HepG2 (cell line): ENCODE measurements around the gene ARHGAP30. TPM values are rescaled to one million over a fixed set of nuclear protein-coding genes. Genes with fewer than 3 reads are reported as not detected.

Source experiments
- ADNP ChIP-seq: sonication (generic); formaldehyde crosslinking; IDR thresholded peaks from 2 replicates; pipeline ENCODE4 v1.4.0; 2020; ENCODE audit warnings: missing genetic modification reagents
- ATF4 ChIP-seq, 2 experiments: fragments of 450-650 bp in 1 of 2; sonication (generic) in 1 of 2; formaldehyde crosslinking; IDR thresholded peaks; 2 replicates each; pipeline versions ENCODE4 v1.5.0 to v1.8.0; 2020 to 2022; ENCODE audit warnings: mild to moderate bottlenecking in 1 of 2, missing genetic modification reagents in 1 of 2
- BRCA1 ChIP-seq: sonication (generic); formaldehyde crosslinking; IDR thresholded peaks from 2 replicates; pipeline ENCODE4 v1.4.0; 2020; ENCODE audit warnings: missing genetic modification reagents
- CHD2 ChIP-seq: IDR thresholded peaks from 2 replicates; pipeline ENCODE4 v1.6.1; 2011; ENCODE audit warnings: low read depth, low read length, improper control_type of control experiment
- FOSL2 ChIP-seq: sonication (generic); formaldehyde crosslinking; IDR thresholded peaks from 2 replicates; pipeline ENCODE4 v1.4.0; 2020; ENCODE audit warnings: missing genetic modification reagents
- FOXP1 ChIP-seq, 2 experiments: fragments of 450-650 bp in 1 of 2; IDR thresholded peaks; 2 replicates each; pipeline ENCODE4 v1.6.1; 2017 to 2018; ENCODE audit warnings: antibody characterized with exemption in 1 of 2
- HOXA3 ChIP-seq: sonication (generic); formaldehyde crosslinking; IDR thresholded peaks from 2 replicates; pipeline ENCODE4 v1.5.0; 2020; ENCODE audit warnings: missing genetic modification reagents
- KLF16 ChIP-seq, 2 experiments: sonication (generic) in 1 of 2; formaldehyde crosslinking in 1 of 2; IDR thresholded peaks; 2 replicates each; pipeline versions ENCODE4 v1.6.1 to v1.8.0; 2016 to 2023; ENCODE audit warnings: missing genetic modification reagents in 2 of 2, missing compliant biosample characterization in 1 of 2
- NAIF1 ChIP-seq: sonication (generic); formaldehyde crosslinking; IDR thresholded peaks from 2 replicates; pipeline ENCODE4 v1.5.0; 2020; ENCODE audit warnings: mild to moderate bottlenecking, missing genetic modification reagents, borderline replicate concordance
- POLR2AphosphoS5 ChIP-seq: IDR thresholded peaks from 2 replicates; pipeline ENCODE4 v1.6.1; 2012; ENCODE audit warnings: low read depth, low read length
- PRDM15 ChIP-seq: sonication (generic); formaldehyde crosslinking; IDR thresholded peaks from 2 replicates; pipeline ENCODE4 v1.4.0; 2020; ENCODE audit warnings: missing genetic modification reagents
- RFXANK ChIP-seq: IDR thresholded peaks from 2 replicates; pipeline ENCODE4 v1.6.1; 2016
- RNF2 ChIP-seq: fragments of 450-650 bp; conservative IDR thresholded peaks from 2 replicates; pipeline ENCODE4 v1.6.1; 2016; ENCODE audit warnings: low read depth
- YEATS2 ChIP-seq: sonication (generic); formaldehyde crosslinking; IDR thresholded peaks from 2 replicates; pipeline ENCODE4 v1.4.0; 2020; ENCODE audit warnings: missing genetic modification reagents, borderline replicate concordance
- ZEB1 ChIP-seq: IDR thresholded peaks from 2 replicates; pipeline ENCODE4 v1.6.1; 2012; ENCODE audit warnings: mild to moderate bottlenecking, low read depth, inconsistent platforms; ENCODE audit not compliant: insufficient replicate concordance
- ZNF136 ChIP-seq: sonication (generic); formaldehyde crosslinking; IDR thresholded peaks from 2 replicates; pipeline ENCODE4 v1.8.1; 2022; ENCODE audit warnings: low read depth, mild to moderate bottlenecking, moderate library complexity, missing genetic modification reagents
- ZNF253 ChIP-seq: sonication (generic); formaldehyde crosslinking; IDR thresholded peaks from 2 replicates; pipeline ENCODE4 v1.8.0; 2022; ENCODE audit warnings: mild to moderate bottlenecking, missing genetic modification reagents, borderline replicate concordance
- ZNF460 ChIP-seq: sonication (generic); formaldehyde crosslinking; IDR thresholded peaks from 2 replicates; pipeline ENCODE4 v1.5.1; 2020; ENCODE audit warnings: missing genetic modification reagents, mild to moderate bottlenecking, borderline replicate concordance
- ZNF550 ChIP-seq: sonication (generic); formaldehyde crosslinking; IDR thresholded peaks from 2 replicates; pipeline ENCODE4 v1.4.0; 2020; ENCODE audit warnings: mild to moderate bottlenecking, missing genetic modification reagents, borderline replicate concordance
- ZNF615 ChIP-seq: sonication (generic); formaldehyde crosslinking; IDR thresholded peaks from 2 replicates; pipeline ENCODE4 v1.5.0; 2020; ENCODE audit warnings: mild to moderate bottlenecking, missing genetic modification reagents, borderline replicate concordance
- ZNF737 ChIP-seq: sonication (generic); formaldehyde crosslinking; IDR thresholded peaks from 2 replicates; pipeline ENCODE4 v1.5.0; 2020; ENCODE audit warnings: missing genetic modification reagents, mild to moderate bottlenecking, borderline replicate concordance
- polyA plus RNA-seq, 8 experiments: library from polyadenylated mRNA; depleted of rRNA in 3 of 8; stranded (reverse) in 7 of 8; unstranded in 1 of 8; fragments of >200 nt; fragmentation: Illumina TruSeq in 4 of 8; extraction: Trizol in 4 of 8; gene quantifications; 2 replicates each; pipeline versions ENCODE4 v1.2.1 to v1.2.3, GENCODE V29; 2011 to 2016; ENCODE audit warnings: low read depth in 4 of 8, missing spikeins in 1 of 8, mixed read lengths in 1 of 8; ENCODE audit not compliant: insufficient read depth in 1 of 8
- total RNA-seq, 5 experiments: library from RNA; depleted of rRNA; stranded (reverse); fragments of >200 nt; fragmentation: Illumina TruSeq; extraction: Trizol; gene quantifications; 2 replicates each; pipeline ENCODE4 v1.2.3, GENCODE V29; 2016; ENCODE audit warnings: low read depth in 1 of 5
- TF ChIP-seq, protein P1 (sequence below): IDR thresholded peaks from 2 replicates; pipeline ENCODE4 v1.6.1; 2016; ENCODE audit warnings: missing biosample characterization, missing genetic modification reagents, low read depth
- TF ChIP-seq, protein P2 (sequence below): sonication (generic); formaldehyde crosslinking; IDR thresholded peaks from 2 replicates; pipeline ENCODE4 v1.4.0; 2020; ENCODE audit warnings: missing genetic modification reagents; ENCODE audit errors: not compliant biosample characterization

ARHGAP30 gene
- total and polyA plus RNA-seq, 2 of the 13 experiments (the other 11 are each of a cell fraction or from before 2014, with no cell fraction given), result 0.13 to 0.20 TPM

- TF ChIP-seq PRDM15 (CRISPR knock-in tag) (peak; percentile 90), ATF4 (CRISPR knock-in tag; IDR thresholded peaks at IDR 0.05) (peak in 1 of 2 experiments; percentile 62; a peak in 1 of 4 replicates), FOXP1 (IDR thresholded peaks at IDR 0.05) (no peak), FOXP1 (CRISPR knock-in tag; IDR thresholded peaks at IDR 0.05) (no peak), YEATS2 (no peak), ZNF737 (CRISPR knock-in tag) (no peak), ZNF615 (CRISPR knock-in tag) (no peak), RNF2 (no peak; the same call in 1 of the 2 replicates), KLF16 (CRISPR knock-in tag; IDR thresholded peaks at IDR 0.05) (no peak), BRCA1 (CRISPR knock-in tag) (0 out of 2 replicates have a peak, but pooled peaks have one; percentile 44), ZNF550 (no peak), ZNF253 (no peak), FOSL2 (CRISPR knock-in tag) (peak; percentile 24; the same call in 1 of the 2 replicates), NAIF1 (CRISPR knock-in tag) (0 out of 2 replicates have a peak, but pooled peaks have one; percentile 15), RFXANK (CRISPR knock-in tag) (peak; percentile 56; the same call in 1 of the 2 replicates), ZNF460 (CRISPR knock-in tag) (no peak), ADNP (0 out of 2 replicates have a peak, but pooled peaks have one; percentile 57), ZNF136 (no peak), ZEB1 (peak; percentile 99), POLR2AphosphoS5 (peak; percentile 81), CHD2 (no peak), HOXA3 (CRISPR knock-in tag) (peak; percentile 58; the same call in 1 of the 2 replicates)
- TF ChIP-seq, protein P1, sequence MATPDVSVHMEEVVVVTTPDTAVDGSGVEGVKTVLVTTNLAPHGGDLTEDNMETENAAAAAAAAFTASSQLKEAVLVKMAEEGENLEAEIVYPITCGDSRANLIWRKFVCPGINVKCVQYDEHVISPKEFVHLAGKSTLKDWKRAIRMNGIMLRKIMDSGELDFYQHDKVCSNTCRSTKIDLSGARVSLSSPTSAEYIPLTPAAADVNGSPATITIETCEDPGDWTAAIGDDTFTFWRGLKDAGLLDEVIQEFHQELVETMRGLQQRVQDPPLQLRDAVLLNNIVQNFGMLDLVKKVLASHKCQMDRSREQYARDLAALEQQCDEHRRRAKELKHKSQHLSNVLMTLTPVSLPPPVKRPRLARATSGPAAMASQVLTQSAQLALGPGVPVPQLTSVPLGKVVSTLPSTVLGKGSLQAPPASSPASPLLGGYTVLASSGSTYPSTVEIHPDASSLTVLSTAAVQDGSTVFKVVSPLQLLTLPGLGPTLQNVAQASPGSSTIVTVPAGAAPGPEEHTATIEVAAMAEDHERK, result no peak
- TF ChIP-seq, protein P2, sequence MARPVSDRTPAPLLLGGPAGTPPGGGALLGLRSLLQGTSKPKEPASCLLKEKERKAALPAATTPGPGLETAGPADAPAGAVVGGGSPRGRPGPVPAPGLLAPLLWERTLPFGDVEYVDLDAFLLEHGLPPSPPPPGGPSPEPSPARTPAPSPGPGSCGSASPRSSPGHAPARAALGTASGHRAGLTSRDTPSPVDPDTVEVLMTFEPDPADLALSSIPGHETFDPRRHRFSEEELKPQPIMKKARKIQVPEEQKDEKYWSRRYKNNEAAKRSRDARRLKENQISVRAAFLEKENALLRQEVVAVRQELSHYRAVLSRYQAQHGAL, result peak; percentile 74
These were observed 48.3 kb downstream of the ARHGAP30 start (continued) for GRCh38 chr1:161021165-161021969.
